NCI-H748 treated with DMSO at 0.1 percent for 48 hours (cell line): ENCODE data around the gene PMVK.
A peak's percentile ranks its signal among the peaks of the same experiment; 100 is the strongest.

Source experiments
- DNase-seq: peaks from one replicate; lab custom pipeline; 2025; lab: John Stamatoyannopoulos, UW

The PMVK gene

GRCh38 chr1:154878371-154879037 lies 58.0 kb downstream of the PMVK start:
- peak; percentile 56 for DNase-seq

GRCh38 chr1:154877370-154877974 lies 59.0 kb downstream of the PMVK start:
- no peak for DNase-seq

- no peak for DNase-seq
Measured at GRCh38 chr1:154876842-154877369, 59.6 kb downstream of the PMVK start.
